Hippocampal formation (tissue), 2 donors: Measurements from ENCODE around the gene ZDHHC17.

ENCODE experiments used
- DNase-seq, 2 donors: peaks; one replicate each; lab custom pipeline; 2025; lab: John Stamatoyannopoulos, UW

ZDHHC17 gene

DNA sequence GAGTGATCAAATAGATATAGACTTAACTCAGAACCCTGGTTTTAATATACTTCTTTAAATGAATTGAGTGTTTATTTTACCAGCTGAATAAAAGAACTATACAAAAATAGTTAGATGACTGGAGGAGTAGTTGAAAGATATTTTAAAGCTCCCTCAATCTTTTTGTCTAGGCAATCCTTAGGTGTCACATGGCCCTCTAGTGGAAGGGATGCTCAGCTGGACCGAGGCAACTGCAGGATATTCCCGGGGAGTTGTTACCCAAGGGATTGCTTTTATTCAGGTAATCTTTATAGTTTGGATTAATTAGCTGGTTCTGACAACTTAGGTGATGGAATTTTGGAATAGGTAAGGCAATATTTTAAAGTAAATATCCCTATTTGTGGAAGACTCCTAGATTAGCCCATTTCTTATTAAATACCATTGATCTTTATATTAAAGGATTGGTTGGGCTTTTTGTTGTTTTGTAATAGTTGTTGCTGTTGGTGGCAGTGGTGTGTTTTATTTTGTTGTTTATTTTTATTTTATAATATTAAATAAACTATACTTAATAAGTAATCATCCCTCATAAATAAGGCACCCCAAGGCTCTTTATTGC, 57.1 kb downstream of the ZDHHC17 start:
- peak in 1 of 2 donors; percentile 9 for DNase-seq

GRCh38 chr12:76830436-76830835, 66.5 kb downstream of the ZDHHC17 start:
- DNase-seq: no peak

- DNase-seq: no peak
Observed at GRCh38 chr12:76836633-76837032, 72.7 kb downstream of the ZDHHC17 start.

DNA sequence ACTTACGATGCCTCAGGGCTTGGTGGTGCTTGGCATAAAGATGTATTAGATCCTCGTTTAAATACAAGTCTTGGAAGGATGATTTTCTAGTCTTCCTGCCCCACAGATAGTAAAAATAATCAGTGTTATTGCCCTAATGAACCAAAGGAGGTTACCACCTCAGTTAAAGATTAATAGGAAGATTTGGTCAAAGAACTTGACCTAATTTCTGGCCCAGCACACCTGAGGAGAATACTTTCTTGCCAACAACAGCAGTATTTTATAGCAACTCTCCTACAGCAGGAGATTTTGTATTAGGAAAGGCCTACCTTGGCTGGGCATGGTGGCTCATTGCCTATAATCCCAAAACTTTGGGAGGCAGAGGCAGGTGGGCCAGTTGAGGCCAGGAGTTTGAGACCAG, 83.3 kb downstream of the ZDHHC17 start:
- DNase-seq: no peak

GRCh38 chr12:76848132-76848531, 84.2 kb downstream of the ZDHHC17 start:
- DNase-seq: no peak

DNA sequence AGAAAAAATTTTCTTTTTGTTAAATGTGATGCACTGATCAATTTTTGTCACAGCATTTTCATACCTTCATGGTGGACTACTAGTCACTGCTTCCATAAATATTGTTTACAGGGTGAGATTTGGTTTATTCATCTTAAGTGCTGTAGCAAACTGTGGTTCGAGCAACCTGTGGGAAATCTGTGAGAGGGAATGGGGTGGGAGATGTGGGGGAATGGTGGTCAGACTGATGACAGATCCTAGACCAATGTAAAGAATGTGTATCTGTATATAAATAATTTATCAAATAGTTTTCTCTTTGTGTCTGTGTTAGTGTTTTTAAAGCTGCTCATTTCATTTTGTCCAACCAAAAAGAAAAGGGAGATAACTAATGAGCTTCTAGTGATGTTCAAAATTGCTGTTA, 88.2 kb downstream of the ZDHHC17 start:
- no peak for DNase-seq

DNA sequence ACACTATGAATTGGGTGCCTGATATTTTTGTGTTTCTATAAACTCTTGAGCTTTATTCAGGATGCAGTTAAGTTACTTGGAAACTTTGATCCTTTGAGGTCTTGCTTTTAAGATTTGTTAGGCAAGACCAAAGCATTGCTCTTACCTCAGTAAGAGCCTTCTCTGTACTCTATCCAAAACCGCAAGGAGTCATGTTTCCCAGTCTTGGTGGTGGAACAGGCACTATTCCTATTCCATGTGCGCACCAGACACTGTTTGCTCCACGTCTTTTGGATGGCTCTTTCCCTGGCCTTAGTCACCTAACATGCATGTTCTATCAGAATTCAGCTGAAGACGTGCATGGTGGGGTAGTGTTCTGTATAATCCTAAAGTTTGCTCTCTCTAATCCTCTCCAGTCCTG, 91.4 kb downstream of the ZDHHC17 start:
- no peak for DNase-seq

DNA sequence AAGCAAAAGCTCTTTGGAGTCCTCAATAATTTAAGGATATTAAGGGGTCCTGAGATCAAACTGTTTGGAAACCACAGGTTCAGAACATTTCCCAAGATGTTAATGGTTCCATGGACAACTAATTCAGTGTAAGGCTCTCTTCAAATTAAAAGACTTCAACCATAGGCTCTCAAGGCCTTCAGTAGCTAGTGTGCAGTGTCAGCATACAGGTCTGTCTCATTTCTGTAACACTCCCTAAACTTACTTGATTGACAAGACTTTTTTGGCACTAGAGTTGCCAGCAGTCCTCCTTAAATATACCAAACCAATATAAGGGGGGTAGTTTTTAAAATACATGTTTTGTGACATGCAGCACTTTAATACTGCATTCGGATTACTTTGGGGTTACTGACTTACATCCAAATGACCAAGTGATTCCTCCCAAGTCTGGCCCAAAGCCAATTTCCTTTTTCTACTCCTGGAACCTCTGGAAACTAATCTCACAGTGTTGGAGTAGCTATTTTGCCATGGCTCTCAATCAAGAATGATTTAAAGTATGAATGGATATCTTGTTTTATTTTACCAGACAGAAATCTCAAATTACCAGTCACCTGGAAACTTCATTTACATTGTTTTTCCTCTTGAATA, 92.2 kb downstream of the ZDHHC17 start:
- DNase-seq: no peak

- DNase-seq: no peak
Observed at GRCh38 chr12:76859611-76860010, 95.7 kb downstream of the ZDHHC17 start.

- DNase-seq: peak in 1 of 2 donors; percentile 6
Observed at GRCh38 chr12:76860256-76860655, 96.3 kb downstream of the ZDHHC17 start.

DNA sequence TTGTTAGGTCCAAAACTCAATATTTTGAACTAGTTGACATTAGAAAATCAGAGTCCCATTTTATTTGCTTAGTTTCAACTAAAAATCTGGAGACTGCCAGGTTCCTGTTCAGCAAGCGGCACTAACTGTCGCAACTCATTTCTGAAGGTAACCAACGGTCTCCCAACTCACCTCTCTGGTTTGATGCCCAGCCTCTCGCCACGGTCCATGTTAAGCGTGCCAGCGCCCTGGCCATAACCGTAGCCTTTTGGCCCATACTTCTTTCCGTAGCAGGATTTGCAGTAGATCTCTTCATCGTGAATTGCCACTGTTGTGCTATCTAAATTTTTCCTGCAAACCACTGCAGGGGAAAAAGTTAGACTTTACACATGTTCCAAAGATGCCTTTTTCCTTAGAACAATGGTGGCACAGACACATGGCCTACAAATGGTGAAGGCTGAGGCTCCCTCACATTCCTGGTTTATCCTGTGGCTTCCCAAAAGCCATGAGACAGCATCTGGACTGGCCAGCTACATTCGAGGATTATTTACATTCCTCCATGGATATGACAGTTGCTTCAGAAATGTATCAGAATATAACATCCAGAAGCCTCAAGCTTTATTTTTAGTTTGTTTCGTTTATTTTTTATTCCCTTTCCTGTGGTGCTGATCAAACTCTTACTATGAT, 99.2 kb downstream of the ZDHHC17 start:
- no peak for DNase-seq

DNA sequence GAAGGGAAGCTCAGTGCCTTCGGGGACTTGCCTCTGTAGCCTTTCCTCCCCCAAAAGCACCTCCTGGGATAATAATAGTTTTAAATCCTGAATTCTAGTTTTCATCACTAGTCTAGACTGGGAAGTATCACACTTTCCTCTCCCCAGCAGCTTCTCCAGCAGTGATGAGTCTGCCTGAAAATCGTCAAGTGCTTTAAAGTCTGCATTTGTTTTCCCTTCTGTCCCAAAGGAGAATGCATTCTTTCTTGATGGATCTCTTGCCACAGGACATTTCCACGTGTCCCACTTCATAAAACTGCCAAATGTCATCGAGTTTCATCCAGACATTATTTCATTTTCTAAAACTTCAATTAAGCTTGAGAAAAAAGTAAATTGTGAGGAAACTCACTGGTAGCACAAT, 99.9 kb downstream of the ZDHHC17 start:
- no peak for DNase-seq

DNA sequence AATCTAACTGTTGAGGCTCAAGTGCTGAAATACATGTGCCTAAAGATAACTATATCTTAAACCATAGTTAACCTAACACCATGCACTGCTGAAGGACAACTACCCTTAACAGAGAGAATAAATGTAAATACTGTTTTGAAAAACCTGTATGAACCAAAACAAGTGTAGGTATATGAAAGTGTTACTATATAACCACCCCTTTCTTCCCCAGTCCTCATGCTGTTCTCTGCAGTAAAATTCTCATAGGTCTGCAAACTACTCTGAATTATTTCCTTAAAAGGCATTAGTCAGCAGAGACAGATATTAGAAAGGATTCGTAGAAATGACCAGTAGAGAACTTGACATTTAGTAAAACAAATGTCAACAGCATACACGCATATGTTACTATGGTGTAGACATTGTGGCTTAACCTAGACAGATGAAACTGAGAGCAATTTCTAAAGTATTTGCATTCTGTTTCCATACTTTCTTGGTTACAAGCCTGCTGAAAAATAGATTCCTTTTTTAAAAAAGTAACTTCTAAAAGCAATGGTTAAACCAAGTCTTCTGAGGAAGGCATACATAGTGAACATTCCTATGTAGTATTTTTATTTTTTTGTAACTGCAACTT, 101.0 kb downstream of the ZDHHC17 start:
- no peak for DNase-seq

DNA sequence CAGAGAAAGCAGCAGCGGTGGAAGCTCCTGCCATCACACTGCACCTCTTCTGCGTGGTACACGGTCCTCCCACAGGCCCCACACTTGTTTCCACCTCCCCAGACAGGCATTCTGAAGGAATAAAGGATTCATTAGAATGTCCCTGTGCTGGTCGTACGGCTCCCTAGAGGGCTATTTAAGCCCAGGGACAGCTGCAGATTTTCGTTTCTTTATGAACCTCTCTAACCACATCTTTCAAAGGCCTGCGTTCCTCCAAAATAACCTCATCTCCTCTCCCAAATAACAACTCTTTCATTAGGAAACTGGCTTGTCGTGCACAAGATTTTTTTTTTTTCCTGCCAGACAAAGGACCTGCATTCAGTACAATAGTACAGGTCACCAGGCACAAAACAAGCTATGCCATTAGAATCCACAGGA, 102.2 kb downstream of the ZDHHC17 start:
- no peak for DNase-seq

DNA sequence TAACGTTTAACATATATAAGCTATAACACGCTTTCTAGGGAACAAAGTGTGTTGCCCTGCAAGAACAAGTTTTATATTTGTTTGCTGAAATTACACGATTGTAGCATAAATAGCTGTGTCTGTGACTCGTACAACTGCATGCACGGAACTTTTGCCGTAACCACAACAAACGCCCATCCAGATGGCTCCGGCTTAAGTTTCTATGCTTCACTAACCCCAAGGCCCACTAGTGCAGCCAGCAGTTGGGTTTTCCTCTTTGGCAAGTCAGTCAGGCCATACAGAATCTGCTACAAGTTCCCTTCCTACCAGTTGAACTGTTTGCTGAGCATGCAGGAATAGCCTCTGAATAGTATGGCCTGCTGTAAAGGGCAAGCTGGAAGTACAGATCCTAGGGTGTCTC, 102.8 kb downstream of the ZDHHC17 start:
- no peak for DNase-seq

GRCh38 chr12:76871082-76871481, 107.2 kb downstream of the ZDHHC17 start:
- no peak for DNase-seq

DNA sequence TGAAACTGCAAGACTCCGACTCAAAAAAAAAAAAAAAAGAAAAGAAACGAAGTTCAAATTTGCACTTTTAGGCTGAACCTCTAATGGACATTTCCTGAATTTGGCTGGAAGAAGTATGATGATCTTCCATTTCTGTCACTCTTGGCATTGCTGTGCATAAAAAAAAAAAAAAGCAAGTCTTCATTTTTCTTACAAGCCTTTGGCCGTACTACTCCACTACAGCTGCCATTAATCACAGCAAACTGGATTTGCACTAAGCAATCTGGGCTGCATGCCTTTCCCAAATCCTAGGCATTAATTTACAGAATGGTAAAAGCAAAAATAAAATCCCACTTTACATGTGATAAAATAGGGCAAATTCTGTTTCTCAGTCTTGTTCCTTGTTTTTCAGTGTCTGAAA, 107.8 kb downstream of the ZDHHC17 start:
- no peak for DNase-seq

DNA sequence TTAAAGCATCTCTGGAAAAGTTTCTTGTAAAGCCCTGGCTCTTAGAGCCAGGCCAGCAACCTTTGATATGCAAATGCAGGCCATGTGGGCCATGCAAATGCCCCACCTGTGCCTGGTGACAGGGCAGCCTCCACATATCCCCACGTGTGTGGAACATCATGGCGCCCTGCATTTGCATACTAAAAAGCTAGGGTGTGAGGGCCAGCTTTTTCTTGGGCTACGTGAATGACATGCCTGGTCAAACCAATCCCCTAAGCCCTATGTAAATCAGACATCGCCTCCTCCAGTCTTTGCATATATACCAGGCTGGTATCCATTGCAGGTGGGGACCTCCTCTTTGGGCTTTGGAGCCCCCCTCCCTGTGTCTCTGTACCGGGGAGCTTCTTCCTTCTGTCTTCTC, 108.5 kb downstream of the ZDHHC17 start:
- no peak for DNase-seq

DNA sequence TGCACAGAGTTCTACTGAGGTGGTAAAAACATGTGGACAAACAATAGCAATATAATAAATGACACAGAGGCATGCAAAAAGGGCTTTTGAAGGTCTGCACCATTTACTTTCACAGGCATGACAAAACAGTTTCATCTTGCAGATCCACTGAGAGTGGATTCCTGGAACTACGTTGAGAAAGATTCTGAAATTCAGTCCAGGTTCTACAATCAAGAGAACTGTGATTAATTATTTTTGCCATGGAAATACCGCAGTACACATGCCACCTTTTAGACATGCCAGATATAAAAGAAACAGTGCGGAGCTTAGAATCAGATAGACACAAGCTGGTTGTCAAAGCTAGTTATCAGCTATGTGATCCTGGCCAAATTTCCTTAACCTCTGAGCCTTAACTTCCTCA, 110.1 kb downstream of the ZDHHC17 start:
- DNase-seq: no peak

GRCh38 chr12:76874491-76875190, 110.7 kb downstream of the ZDHHC17 start:
- no peak for DNase-seq

DNA sequence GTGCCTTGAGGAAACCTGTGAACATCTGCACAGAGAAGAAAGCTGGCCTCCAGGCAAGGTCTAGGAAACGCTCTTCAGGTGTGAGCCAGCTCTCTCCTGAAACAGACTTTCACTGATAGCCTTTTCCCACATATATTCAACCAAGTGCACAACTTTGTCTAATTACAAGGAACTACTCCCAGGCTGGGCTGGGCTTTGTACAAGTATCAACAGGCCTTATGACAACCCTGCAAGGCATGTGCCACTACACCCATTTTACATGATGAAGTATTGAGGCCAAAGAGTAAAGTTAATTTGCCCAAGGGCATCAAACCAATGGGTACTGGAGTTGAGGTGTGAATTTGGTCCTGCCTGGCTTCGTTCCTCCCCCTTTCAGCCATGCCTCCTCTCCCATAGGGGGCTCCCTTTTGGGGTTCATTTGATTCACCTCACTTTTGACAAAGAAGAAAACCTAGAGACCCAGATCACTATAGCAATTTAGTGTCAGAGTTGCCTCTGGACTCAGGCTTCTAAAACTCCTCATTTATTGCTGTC, 112.8 kb downstream of the ZDHHC17 start:
- no peak for DNase-seq
